Raji (cell line): ENCODE results near the gene CCDC192.

Experiments used
- POLR2A ChIP-seq: IDR thresholded peaks from 2 replicates; pipeline ENCODE4 v1.6.1; 2011; ENCODE audit warnings: low read depth, low read length, control low read depth; ENCODE audit not compliant: insufficient read depth

CCDC192 gene

DNA sequence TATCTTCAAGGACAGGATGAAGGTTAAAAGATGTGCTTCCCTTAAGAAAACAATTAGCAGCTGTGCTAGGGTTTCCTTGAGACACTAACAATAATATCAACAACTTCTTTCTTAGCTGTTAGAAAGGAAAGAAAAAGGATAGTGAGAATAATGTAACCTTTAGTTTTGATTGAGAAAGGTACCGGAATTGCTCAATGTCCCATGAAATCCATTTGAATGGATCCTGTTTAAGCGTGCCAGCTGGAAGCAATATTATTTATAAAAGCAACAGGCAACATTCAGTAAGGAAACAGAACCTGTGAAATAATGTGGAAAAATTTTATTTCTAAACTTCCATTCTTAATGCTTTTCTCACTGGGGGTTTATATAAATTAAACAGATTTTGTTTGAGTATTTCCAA lies 120.9 kb downstream of the CCDC192 start:
- TF ChIP-seq POLR2A = no peak

DNA sequence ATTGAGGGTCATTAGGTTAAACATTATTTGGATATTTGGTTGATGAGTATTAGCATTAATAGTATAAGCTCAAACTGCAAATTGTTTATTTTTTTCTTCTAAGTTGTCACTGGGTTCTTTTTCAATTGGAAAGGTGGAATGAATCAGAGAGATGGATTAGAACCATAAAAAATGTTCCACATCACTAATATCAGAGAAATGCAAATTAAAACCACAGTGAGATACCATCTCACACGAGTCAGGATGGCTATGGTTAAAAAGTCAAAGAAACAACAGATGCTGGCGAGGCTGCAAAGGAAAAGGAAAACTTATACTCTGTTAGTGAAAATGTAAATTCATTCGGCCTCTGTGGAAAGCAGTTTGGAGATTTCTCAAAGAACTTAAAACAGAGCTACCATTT lies 122.8 kb downstream of the CCDC192 start:
- no peak for TF ChIP-seq POLR2A

DNA sequence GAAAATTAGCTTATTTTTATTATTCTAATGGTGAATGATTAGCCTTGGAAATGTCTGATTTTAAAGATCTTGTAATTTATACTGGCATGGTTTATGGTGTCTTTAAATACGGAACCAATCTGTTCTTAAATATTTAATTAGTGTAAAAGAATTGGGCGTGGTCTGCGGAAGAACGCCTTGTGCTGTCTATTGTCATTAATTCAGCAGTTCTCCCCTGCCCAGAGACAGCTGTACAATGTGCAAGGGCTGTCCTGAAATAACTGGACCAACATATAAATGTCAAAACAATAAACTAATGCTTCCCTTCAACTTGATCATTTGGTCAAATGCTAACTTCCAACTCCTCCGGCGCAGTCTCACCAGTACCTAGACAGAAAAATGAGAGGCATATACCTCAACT lies 124.3 kb downstream of the CCDC192 start:
- no peak for TF ChIP-seq POLR2A

DNA sequence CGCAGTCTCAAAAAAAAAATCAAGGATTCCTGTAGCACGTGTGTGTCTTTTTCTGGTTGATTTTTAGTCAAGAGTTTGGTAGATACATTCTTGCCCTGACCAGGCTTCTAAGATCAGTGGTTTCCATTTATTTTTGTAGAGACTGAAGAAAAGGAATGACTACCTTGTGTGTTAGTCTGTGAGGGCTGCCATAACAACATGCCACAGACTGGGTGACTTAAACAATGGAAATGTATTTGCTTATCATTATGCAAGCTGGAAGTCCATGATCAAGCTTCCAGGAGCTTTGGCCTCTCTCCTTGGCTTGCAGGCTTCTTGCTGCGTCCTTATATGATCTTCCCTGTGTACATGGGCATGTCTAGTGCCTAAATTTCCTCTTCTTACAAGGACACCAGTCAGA lies 127.0 kb downstream of the CCDC192 start:
- TF ChIP-seq POLR2A = no peak

DNA sequence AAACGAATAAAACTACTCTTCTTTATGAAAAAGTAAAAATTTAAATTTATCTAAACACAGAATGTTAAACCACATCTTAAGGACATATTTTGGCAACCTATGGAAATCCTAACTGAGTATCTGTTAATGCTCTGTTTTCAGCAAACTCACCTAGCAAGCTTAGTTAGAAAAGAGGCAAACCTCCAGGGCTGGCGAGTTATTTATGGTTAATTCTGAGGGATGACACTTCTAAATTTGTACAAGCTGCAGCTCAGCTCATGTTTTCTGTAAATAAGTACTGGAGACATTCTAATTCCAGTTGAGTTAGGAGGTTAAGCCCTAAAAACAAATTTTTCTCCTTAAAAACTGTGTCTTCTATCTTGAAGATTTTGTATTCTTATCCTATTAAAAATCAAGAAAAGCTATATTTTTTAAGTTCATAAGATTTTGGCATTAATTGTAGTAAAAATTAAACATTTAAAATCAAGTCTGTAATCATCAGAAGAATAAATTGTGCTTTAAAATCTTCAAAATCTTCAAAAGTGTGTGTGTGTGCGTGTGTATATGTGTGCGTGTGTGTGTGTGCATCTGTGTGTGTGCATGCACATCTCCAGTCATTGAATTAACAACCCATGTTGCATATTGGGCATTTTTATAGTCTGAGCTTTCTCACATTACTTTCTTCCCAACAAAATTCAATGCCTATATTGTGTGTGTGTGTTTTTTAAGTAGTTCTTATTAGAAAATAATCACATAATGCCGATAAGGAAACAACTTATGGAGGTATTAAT lies 127.8 kb downstream of the CCDC192 start:
- no peak for TF ChIP-seq POLR2A

DNA sequence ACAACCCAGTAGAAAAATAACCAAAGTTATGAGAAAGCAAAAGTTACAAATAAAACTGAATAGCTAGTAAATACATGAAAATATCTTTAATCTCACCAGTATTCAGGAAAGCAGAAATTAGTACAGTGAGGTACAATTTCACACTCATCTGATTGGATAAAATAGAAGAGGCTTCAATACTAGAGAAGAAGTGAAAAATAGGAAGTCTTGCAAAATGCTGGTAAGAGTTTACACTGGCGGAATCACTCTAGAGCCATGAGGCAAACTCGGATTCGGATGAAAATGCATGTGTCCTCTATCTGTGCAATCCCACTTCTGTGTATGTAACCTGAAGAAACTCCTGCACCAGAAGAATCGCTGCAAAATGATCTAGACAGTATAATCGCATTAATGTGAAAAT lies 128.9 kb downstream of the CCDC192 start:
- TF ChIP-seq POLR2A = no peak

DNA sequence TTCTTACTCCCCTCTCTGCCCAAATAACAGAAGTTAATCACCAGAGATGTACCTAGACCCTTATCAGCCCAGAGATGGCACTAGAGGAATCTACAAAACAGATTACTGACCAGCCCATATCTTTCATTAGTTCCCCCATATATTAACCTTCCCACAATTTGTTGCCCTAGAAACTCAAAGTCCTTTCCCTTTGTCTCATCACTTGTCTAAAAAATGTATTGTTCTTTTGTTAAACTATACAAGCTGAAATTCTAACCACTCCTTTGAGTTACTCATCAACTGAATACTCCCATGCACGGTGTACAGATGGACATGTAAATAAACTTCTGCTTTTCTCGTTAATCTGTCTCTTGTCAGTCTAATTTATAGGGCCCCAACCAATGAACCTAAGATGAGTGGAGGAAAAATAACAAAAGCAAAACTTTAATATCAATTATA lies 130.9 kb downstream of the CCDC192 start:
- TF ChIP-seq POLR2A = no peak

DNA sequence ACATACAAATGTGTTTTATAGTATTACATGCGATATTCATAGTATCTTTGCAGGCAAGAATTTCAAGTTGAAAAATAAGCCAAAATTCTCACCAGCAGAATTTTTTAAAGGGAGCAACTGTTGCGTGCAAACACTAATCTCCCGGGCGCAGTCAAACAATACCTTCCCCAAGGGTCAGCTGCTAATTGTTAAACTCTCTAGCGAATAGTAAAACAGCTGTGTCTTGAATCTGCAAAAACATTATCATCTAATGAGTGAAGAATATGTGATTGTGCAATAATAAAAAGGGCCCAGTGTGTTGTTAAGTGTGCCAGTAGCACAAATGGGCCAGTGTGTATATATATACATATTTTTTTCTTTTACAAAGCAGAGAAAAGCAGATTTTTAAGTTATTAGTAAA lies 131.4 kb downstream of the CCDC192 start:
- TF ChIP-seq POLR2A = no peak

DNA sequence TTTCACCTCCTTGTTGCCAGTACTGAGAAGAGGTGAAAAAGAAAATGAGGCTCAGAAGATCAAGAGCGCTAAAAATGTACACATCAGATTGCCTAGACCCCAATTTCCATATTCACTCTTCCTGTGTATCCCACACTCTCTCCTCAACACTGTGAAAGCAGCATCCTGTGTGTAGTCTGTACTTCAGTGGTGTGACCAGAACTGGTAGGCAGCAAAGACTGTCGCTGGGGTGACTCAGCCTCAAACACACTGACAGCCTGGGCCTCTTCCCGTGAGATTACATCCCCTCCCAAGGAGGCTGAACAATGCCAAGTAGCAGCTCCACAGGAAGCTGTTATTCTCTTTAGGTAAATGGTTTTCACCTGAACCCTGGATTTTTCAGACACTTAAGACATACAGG lies 135.5 kb downstream of the CCDC192 start:
- no peak for TF ChIP-seq POLR2A

DNA sequence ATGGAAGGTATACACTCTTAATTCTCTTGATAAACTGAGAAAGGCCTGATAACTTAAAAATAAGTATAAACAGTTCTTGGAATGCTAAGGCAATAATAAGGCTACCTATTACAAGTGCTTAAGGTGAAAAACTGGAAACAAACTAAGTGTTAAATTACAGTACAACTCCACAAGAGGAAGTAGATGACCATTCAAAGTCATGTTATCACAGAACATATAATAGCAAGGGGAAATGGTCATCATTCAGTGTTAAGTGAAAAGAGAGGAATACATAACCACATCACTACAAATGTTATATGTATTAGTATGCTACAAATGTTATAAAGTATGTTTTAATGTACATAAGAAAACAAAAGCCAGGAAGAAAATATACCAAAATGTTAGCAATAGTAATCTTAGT lies 135.9 kb downstream of the CCDC192 start:
- no peak for TF ChIP-seq POLR2A

DNA sequence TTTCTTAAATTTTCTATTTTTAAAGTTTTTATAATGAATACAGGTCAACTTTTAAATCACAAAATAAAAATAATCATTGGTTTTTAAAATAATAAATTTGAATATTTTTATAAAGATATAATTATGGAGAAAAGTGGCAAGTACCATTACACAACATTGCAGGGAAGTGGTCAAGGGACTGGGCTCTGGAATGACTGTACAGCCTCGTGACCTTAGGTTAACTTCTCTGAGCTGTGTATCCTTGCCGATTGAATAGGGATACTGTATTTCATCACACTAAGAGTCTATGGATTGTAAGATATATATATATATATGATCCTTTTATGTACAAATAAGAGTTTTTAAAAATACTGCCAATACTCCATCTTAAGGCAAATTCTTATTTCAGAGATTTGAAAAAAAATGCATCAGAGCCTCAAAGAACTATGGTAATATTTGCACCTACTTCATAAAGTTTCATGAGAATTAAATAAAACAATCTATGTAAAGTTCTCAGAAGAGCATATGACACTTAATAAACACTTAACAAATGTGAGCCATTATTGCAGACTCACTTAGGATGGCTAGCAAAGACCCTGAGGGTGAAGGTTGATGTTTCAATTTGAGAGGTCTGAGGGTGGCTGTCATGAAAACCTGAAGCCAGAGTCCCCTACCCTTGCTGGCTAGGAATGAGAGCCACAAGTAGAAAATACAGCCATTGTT lies 136.5 kb downstream of the CCDC192 start:
- TF ChIP-seq POLR2A = no peak

DNA sequence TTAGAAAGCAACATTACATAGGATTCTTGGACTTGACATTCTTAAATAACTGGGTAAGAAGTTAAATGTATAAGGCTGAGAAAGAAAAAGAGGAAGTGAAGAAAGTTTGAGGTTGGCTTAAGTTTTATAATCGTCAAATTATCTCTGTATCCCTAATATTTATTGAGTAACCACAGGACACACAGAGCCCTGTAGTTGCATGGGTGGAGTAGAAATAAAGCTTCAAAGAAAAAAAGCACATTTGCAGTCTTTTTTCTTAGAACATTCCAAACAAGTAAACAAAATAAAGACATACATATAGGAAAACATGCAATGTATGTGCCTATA lies 137.0 kb downstream of the CCDC192 start:
- TF ChIP-seq POLR2A = no peak

DNA sequence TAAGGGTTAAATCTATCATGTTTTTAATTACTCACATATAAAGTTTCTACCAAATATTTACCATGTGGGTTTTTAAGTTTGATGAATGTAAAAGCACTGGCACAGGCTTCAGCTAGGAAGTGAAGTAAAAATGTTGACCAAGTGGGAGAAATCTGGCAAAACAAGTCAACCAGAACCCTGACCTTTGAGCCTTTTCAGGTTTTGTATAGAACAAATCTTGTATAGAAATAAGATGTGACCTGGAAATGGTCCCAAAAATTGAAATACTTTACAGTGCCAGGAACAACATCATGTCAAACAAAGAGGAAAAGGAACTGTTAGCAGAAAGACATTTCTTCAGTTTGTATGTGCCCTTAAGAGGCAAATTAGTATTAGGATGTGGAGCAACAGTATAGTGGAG lies 137.6 kb downstream of the CCDC192 start:
- TF ChIP-seq POLR2A = no peak

DNA sequence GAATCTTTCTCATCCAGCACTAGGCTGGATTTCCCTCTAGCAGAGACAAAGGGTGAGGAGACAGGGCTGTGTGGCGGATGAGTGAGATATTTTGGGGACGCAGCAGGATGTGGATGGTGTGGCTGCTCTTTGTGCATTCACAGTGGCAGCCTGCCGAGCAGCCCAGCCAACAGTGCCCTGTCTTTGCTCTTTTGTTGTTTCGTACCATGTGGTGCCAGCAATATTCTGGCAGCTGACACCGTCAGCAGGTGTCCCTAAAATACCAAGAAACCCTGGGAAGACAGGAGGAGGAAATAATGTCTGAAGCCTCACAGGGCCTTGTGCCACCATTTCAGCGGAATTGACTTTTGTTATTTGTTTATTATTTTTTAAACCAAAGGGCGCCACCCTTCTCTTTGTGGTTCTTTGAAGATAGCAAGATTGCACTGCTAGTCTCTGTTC lies 141.4 kb downstream of the CCDC192 start:
- no peak for TF ChIP-seq POLR2A

DNA sequence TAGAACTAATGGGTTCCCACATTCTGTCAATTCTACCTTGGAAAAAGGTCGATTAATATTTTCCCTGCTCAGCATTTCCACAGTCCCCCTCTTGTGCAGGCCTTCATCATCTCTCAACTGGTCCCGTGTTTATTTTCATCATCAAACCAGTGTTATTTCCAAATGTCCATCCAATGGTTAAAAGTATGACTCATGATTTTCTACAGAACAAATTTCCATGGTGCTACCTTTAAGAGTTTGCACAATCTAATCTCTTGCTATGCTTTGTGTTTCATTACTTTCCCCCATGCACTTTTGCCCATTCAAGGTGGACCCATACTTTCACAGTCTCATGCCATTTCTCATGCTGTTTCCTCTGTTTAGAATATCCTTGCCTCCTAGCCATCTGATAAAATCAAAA lies 143.7 kb downstream of the CCDC192 start:
- no peak for TF ChIP-seq POLR2A

DNA sequence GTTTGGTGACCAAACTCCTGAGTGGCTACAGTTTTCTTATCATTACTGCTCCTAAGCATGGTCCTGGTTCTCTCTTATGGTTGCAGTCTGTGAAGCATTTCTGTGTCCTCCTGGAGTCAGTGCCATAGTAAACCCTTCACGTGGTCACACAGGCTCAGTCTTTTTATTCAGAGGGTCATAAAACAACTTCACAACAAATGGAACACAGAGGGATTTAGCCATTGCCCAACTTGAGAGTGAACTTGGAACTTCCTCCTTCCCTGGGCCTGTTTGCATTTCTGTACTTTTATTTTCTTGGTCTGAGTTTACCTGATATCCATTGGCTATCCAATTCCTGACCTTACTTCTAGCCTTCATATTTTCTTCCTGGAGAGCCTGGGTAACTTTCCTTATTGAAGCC lies 144.9 kb downstream of the CCDC192 start:
- TF ChIP-seq POLR2A = no peak

DNA sequence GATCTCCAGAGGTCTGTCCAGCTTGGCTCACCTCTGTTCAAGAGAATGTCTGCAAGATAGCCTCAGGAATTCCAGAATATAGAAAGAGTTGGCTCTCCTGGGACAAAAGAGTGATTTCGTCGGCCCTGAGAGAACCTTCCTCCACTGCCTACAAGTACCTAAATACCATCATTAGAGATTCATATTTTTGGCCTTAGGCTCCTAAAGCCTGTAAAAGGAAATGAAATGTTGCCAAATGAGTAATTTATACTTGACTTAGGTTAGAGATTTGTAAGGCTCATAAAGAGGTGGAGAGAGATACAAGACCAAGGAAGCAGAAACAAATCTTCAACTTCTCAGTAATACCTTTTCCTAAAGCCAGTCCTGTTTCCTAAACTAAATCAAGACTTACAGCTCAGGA lies 146.2 kb downstream of the CCDC192 start:
- no peak for TF ChIP-seq POLR2A
